SK-N-MC (cell line): ENCODE results near the gene GLT6D1.

Experiments used
- DNase-seq: peaks from one replicate; pipeline ENCODE4 v3.0.0-alpha.2; 2011; ENCODE audit warnings: low read depth, low spot score
- H3K27ac ChIP-seq: fragments of 200-600 bp; sonication (generic); 2 replicates; pipeline ENCODE4 v1.5.1; 2016; ENCODE audit warnings: mixed run types
- H3K36me3 ChIP-seq: fragments of 200-600 bp; sonication (generic); 2 replicates; pipeline ENCODE4 v1.6.1; 2017; ENCODE audit warnings: antibody characterized with exemption, low read length, mixed read lengths; ENCODE audit not compliant: insufficient read depth
- H3K4me3 ChIP-seq: fragments of 200-600 bp; sonication (generic); 2 replicates; pipeline ENCODE4 v1.5.1; 2016
- H3K9ac ChIP-seq: fragments of 200-600 bp; sonication (generic); 2 replicates; pipeline ENCODE4 v1.8.0; 2017; ENCODE audit warnings: mixed run types, mixed read lengths; ENCODE audit not compliant: insufficient read length
- H3K9me3 ChIP-seq: fragments of 200-600 bp; sonication (generic); 2 replicates; pipeline ENCODE4 v1.6.1; 2017; ENCODE audit warnings: low read depth, mild to moderate bottlenecking, antibody characterized with exemption, low read length, moderate library complexity, mixed read lengths
- EZH2 ChIP-seq: fragments of 200-600 bp; sonication (generic); IDR thresholded peaks from one replicate; pipeline ENCODE4 v1.6.1; 2017; ENCODE audit warnings: antibody characterized with exemption
- FOXP2 ChIP-seq: optimal IDR thresholded peaks from 2 replicates; pipeline ENCODE3; 2011; ENCODE audit warnings: mild to moderate bottlenecking, moderate library complexity; ENCODE audit not compliant: insufficient read depth; ENCODE audit errors: extremely low read length, control extremely low read depth
- POLR2AphosphoS5 ChIP-seq: IDR thresholded peaks from 2 replicates; pipeline ENCODE4 v1.6.1; 2012; ENCODE audit warnings: mild to moderate bottlenecking, low read depth, low read length, borderline replicate concordance

Gene GLT6D1

DNA sequence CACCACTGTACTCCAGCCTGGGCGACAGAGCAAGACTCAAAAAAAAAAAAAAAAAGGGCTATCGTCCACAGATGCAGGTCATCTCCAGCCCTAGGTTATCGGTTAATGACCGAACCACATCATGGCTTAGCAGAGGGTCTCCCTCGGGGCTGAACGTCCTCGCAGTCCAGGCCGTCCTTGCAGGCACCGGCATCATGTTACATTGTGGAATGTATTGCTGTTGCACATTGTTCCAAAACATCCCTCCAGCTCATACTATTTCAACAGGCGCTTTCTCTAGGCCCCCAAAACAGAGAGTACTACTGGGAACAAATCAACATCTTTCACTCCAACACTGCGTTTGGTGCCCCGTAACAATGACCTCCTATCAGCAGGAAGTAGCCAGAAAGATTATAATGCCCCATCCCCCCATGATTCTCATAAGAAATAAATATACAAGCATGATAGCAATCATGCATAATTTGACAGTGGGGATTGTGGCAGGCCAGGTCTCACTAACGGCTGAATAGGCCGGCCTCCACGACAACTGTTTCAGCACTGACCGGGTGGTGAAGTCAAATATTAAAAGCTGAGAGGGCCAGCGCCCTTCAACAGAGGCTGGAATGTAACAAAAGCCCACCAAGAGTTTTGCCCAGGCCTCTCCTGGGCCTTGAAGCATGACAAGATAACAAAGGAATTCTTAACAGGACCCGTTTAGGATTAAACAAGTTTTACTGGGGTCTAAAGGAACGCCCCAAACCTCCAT lies 22.6 kb upstream of the GLT6D1 start:
- TF ChIP-seq FOXP2 (no peak), POLR2AphosphoS5 (no peak), EZH2 (no peak)
- Histone ChIP-seq H3K4me3 (no peak overlapping the region), H3K27ac (no peak overlapping the region), H3K9ac (no peak overlapping the region), H3K36me3 (no peaks in the 10 kb centered on the region), H3K9me3 (no peaks in the 10 kb centered on the region)
- DNase-seq, result no peak

DNA sequence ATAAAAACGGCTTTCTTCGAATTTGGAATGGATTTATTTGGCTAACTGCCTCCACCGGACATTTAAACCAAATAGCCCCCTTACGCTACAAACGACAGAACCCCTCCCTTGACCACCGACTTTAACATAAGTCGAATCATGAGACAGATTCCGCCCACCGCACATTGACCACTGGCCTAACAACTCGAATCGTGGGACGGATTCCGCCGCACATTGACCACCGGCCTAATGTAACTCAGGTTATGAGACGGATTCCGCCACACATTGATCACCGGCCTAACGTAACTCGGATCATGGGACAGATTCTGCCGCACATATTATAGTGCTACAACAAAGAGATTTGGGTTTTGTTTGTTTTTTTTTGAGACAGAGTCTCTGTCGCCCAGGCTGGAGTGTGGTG lies 21.1 kb upstream of the GLT6D1 start:
- H3K9me3 ChIP-seq, result no peaks in the 10 kb centered on the region
- H3K9ac ChIP-seq, result no peak overlapping the region
- no peak for TF ChIP-seq POLR2AphosphoS5
- TF ChIP-seq EZH2, result no peak
- no peak for TF ChIP-seq FOXP2
- H3K4me3 ChIP-seq, result no peak overlapping the region
- no peak for DNase-seq
- no peaks in the 10 kb centered on the region for H3K36me3 ChIP-seq
- no peak overlapping the region for H3K27ac ChIP-seq

DNA sequence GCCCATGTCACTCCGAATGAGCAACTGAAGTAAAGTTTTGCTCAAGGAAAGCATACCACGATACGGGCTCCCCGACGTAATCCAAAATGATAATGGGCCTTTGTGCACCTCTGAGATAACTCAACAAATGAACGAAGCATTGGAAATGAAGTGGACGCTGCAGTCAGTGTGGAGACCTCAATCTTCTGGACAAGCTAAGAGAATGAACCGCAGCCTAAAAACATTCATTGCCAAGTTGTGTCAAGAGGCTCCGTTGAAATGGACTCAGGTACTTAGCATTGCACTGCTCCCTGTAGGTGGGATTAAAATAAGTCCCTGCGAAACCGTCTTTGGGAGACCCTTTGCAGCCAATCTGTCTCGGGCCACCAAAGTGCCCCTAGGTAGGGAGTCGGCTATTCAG lies 19.9 kb upstream of the GLT6D1 start:
- Histone ChIP-seq H3K36me3 (no peaks in the 10 kb centered on the region), H3K27ac (no peak overlapping the region), H3K9ac (no peak overlapping the region), H3K9me3 (no peaks in the 10 kb centered on the region), H3K4me3 (no peak overlapping the region)
- no peak for DNase-seq
- no peak for TF ChIP-seq FOXP2
- no peak for TF ChIP-seq POLR2AphosphoS5
- TF ChIP-seq EZH2, result no peak

DNA sequence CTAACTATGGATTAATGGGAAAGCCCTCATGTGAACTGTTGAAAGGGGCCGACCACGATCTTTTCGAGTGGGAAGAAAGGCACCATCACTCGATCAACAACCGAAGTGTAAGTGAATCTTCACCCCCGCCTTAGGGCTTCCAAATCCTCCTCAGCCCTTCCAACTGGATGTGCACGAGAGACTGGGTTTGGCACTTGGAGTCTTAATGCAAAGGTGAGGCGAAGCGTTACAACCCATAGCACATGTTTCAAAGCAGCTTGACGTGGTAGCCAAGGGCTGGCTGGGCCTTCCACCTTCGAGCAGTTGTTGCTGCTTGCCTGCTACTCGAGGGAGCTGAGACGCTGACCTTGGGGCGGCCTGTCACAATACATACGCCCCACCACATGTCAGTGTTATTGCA lies 18.1 kb upstream of the GLT6D1 start:
- no peak overlapping the region for H3K27ac ChIP-seq
- DNase-seq, result no peak
- H3K36me3 ChIP-seq, result no peaks in the 10 kb centered on the region
- H3K4me3 ChIP-seq, result no peak overlapping the region
- TF ChIP-seq FOXP2 (no peak), EZH2 (no peak), POLR2AphosphoS5 (no peak)
- H3K9ac ChIP-seq, result no peak overlapping the region
- H3K9me3 ChIP-seq, result no peaks in the 10 kb centered on the region

DNA sequence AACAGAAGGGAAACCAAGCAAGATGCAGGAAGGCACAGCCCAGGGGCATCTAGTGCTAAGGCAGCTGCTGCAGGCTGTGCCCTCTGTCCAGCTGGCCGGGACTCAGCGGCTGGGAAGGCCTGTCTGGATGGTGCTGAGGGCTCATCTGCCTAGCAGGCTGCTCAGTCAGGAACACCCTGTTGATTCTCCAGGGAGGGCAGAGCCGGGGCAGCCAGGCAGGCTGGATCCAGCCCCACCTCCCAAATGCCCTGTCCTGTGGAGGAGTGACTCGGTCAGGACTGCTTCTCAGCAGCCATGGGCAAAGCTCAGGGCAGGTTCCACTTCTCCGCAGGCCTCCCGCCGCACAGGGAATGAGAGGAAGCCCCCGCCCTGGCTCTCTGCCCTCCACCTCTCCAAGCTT lies 16.0 kb upstream of the GLT6D1 start:
- Histone ChIP-seq H3K36me3 (no peaks in the 10 kb centered on the region), H3K4me3 (no peak overlapping the region), H3K9ac (no peak overlapping the region), H3K27ac (no peak overlapping the region), H3K9me3 (no peaks in the 10 kb centered on the region)
- no peak for DNase-seq
- no peak for TF ChIP-seq FOXP2
- no peak for TF ChIP-seq POLR2AphosphoS5
- no peak for TF ChIP-seq EZH2

DNA sequence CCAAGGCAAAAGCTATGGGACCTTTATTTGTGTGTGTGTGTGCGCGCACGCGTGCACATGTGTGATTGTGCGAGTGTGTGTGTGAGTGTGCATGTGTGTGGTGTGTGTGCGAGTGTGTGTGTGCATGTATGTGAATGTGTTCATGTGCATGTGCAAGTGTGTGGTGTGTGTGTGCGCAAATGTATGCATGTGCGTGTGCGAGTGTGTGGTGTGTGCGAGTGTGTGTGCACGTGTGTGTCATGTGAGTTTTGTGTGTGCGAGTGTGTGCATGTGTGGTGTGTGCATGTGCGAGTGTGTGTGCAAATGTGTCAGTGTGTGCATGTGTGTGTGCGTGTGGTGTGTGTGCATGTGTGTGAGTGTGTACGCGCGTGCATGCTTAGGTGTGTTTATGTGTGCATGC lies 11.1 kb upstream of the GLT6D1 start:
- Histone ChIP-seq H3K9ac (no peak overlapping the region), H3K27ac (no peak overlapping the region), H3K9me3 (peaks cover 6% of the 10 kb centered on the region), H3K4me3 (no peak overlapping the region), H3K36me3 (no peaks in the 10 kb centered on the region)
- TF ChIP-seq EZH2 (no peak), POLR2AphosphoS5 (no peak), FOXP2 (no peak)
- DNase-seq, result no peak

DNA sequence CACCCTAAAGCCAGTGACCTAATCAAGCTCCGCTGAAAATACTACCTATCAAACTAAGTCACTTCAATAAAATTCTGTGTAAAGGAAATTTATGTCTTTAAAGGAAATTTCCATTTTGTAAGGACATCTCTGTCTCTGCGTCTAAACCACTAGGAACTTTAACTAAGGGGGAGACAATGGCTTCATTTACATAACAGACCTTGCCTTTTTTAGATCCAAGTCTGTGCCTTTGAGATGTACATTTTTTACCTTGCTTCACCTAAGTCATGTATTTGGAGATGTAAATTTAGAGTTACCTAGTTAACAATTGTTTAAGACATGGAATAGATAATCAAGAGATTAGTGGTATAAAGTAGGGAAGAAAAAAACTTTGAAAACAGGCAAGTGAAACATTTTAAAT lies 10.2 kb upstream of the GLT6D1 start:
- no peak overlapping the region for H3K27ac ChIP-seq
- no peak overlapping the region for H3K4me3 ChIP-seq
- H3K36me3 ChIP-seq, result no peaks in the 10 kb centered on the region
- peaks cover 6% of the 10 kb centered on the region for H3K9me3 ChIP-seq
- TF ChIP-seq FOXP2, result no peak
- no peak for TF ChIP-seq EZH2
- TF ChIP-seq POLR2AphosphoS5, result no peak
- H3K9ac ChIP-seq, result no peak overlapping the region
- no peak for DNase-seq

DNA sequence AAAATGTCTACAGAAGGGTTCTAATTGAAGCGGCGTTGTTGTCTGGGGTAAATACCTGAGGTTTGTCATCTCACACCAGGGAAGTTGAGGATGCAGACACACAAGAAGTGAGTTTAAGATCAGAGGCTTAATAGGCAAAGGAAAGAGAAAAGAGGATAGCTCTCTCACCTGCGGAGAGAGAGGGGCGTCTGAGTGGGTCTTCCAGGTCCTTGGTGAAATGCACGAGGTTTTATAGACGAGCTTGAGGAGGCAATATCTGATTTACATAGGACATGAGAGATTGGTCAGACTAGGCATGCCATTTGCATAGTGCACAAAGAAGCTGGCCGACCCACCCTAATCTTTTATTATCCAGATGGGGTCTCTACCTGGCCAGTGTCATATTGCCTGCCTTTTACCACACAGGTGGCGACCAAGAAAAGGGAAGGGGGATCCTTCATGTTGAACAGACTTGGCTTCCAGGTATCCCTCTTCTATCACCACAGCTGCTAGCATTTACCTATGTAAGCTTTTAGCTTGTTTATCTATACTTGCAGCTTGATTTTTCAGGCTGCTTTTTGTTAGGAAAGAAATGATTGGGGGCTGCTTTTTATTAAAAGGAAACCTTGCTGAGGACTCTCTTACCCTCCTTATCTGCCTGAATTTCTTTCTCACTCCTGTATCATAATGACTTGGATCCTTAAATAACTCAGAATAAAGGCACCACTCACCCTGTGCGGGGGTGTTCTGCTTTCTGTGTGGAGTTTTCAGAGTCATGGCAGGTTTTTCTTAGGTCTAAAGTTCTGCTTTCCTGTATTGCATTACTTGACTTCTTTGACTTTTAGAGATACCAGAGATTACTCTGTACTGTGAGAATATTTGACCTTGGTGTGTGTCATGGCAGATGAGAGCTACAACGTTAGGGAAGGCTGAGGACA lies 9.4 kb upstream of the GLT6D1 start:
- Histone ChIP-seq H3K4me3 (no peak overlapping the region), H3K9me3 (peaks cover 6% of the 10 kb centered on the region), H3K27ac (no peak overlapping the region), H3K36me3 (no peaks in the 10 kb centered on the region), H3K9ac (no peak overlapping the region)
- no peak for TF ChIP-seq EZH2
- TF ChIP-seq POLR2AphosphoS5, result no peak
- no peak for TF ChIP-seq FOXP2
- DNase-seq, result no peak

DNA sequence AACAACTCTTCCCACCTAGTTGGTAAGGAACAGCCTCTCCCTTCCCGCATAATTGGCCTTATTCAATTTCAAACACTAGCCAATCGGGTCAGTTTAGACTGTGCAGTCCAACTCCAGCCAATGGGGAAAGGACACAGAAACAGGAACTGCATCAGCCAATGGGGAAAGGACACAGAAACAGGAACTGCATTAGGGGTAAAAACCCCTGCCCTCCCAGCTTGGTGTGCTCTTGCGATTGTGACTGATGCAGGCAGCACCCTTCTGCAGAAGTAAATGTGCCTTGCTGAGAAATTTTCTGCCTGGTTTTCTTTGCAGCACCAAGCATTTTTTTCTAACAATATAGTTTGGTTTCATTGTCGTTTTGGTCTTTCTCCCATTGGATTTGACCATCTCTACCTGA lies 8.5 kb upstream of the GLT6D1 start:
- Histone ChIP-seq H3K4me3 (no peak overlapping the region), H3K9ac (no peak overlapping the region), H3K36me3 (no peaks in the 10 kb centered on the region), H3K27ac (no peak overlapping the region), H3K9me3 (peaks cover 6% of the 10 kb centered on the region)
- no peak for TF ChIP-seq POLR2AphosphoS5
- no peak for TF ChIP-seq EZH2
- no peak for TF ChIP-seq FOXP2
- no peak for DNase-seq
